Inferior parietal cortex (tissue), 1 donor: ENCODE measurements around the gene SLC25A26.

Source experiments
- DNase-seq: peaks from one replicate; pipeline ENCODE4 v3.0.0-alpha.2; 2016; ENCODE audit errors: extremely low spot score

Gene SLC25A26

GRCh38 chr3:66227051-66227450 is 6.2 kb downstream of the SLC25A26 start:
- DNase-seq = no peak

GRCh38 chr3:66227915-66228314 is 7.1 kb downstream of the SLC25A26 start:
- peak; percentile 12 for DNase-seq

GRCh38 chr3:66228707-66229106 is 7.9 kb downstream of the SLC25A26 start:
- no peak for DNase-seq

- no peak for DNase-seq
These were observed 9.1 kb downstream of the SLC25A26 start for GRCh38 chr3:66229931-66230330.

GRCh38 chr3:66233033-66233432 is 12.2 kb downstream of the SLC25A26 start:
- no peak for DNase-seq

GRCh38 chr3:66236281-66236680 is 15.5 kb downstream of the SLC25A26 start:
- no peak for DNase-seq

- DNase-seq = no peak
These were observed 16.8 kb downstream of the SLC25A26 start for GRCh38 chr3:66237552-66237951.

GRCh38 chr3:66239513-66240123 is 18.8 kb downstream of the SLC25A26 start:
- no peak for DNase-seq

GRCh38 chr3:66241466-66241865 is 20.7 kb downstream of the SLC25A26 start:
- no peak for DNase-seq

GRCh38 chr3:66242788-66243464 is 22.1 kb downstream of the SLC25A26 start:
- DNase-seq = peak; percentile 26

- no peak for DNase-seq
These were observed 27.8 kb downstream of the SLC25A26 start for GRCh38 chr3:66248641-66249040.

- peak; percentile 73 for DNase-seq
These were observed 33.2 kb downstream of the SLC25A26 start for GRCh38 chr3:66253790-66254620.

GRCh38 chr3:66255865-66256264 is 35.1 kb downstream of the SLC25A26 start:
- no peak for DNase-seq

- no peak for DNase-seq
These were observed 36.0 kb downstream of the SLC25A26 start for GRCh38 chr3:66256806-66257205.

- no peak for DNase-seq
These were observed 38.9 kb downstream of the SLC25A26 start for GRCh38 chr3:66259566-66260255.

- no peak for DNase-seq
These were observed 39.6 kb downstream of the SLC25A26 start for GRCh38 chr3:66260431-66260830.

GRCh38 chr3:66261355-66261754 is 40.6 kb downstream of the SLC25A26 start:
- DNase-seq = no peak

GRCh38 chr3:66265649-66266048 is 44.8 kb downstream of the SLC25A26 start:
- no peak for DNase-seq

GRCh38 chr3:66266551-66266950 is 45.8 kb downstream of the SLC25A26 start:
- DNase-seq = no peak

- DNase-seq = no peak
These were observed 46.2 kb downstream of the SLC25A26 start for GRCh38 chr3:66267031-66267430.

- no peak for DNase-seq
These were observed 47.1 kb downstream of the SLC25A26 start for GRCh38 chr3:66267906-66268305.

GRCh38 chr3:66268864-66269263 is 48.1 kb downstream of the SLC25A26 start:
- DNase-seq = no peak
